Smooth muscle cell (in vitro differentiated cells): ENCODE results near the gene COL27A1. TPM values are rescaled to one million over a fixed set of nuclear protein-coding genes. Genes with fewer than 3 reads are reported as not detected.

Source experiments
- DNase-seq: peaks from one replicate; lab custom pipeline; 2025; ENCODE audit not compliant: unreplicated experiment; lab: John Stamatoyannopoulos, UW
- H2AFZ ChIP-seq: fragments of 200-600 bp; sonication (generic); 2 replicates; pipeline ENCODE4 v1.6.0; 2016; ENCODE audit warnings: antibody characterized with exemption, low read depth, mild to moderate bottlenecking
- H3F3A ChIP-seq: fragments of 200-600 bp; sonication (generic); 2 replicates; pipeline ENCODE4 v1.6.0; 2017; ENCODE audit warnings: antibody characterized with exemption, low read depth
- H3K27ac ChIP-seq: fragments of 200-600 bp; sonication (generic); 2 replicates; pipeline ENCODE4 v1.5.1; 2016; ENCODE audit warnings: low read depth, mild to moderate bottlenecking
- H3K27me3 ChIP-seq: fragments of 200-600 bp; sonication (generic); 2 replicates; pipeline ENCODE4 v1.6.1; 2016; ENCODE audit warnings: low read depth, mild to moderate bottlenecking
- H3K36me3 ChIP-seq: fragments of 200-600 bp; sonication (generic); 2 replicates; pipeline ENCODE4 v1.5.1; 2016; ENCODE audit warnings: low read depth
- H3K4me1 ChIP-seq: fragments of 200-600 bp; sonication (generic); 2 replicates; pipeline ENCODE4 v1.5.1; 2016; ENCODE audit warnings: low read depth
- H3K4me2 ChIP-seq: fragments of 200-600 bp; sonication (generic); 2 replicates; pipeline ENCODE4 v1.6.0; 2016; ENCODE audit warnings: mild to moderate bottlenecking
- H3K4me3 ChIP-seq: fragments of 200-600 bp; sonication (generic); 2 replicates; pipeline ENCODE4 v1.5.1; 2016; ENCODE audit warnings: mild to moderate bottlenecking
- H3K79me2 ChIP-seq: fragments of 200-600 bp; sonication (generic); 2 replicates; pipeline ENCODE4 v1.6.0; 2016; ENCODE audit warnings: low read depth, mild to moderate bottlenecking
- H3K9ac ChIP-seq: fragments of 200-600 bp; sonication (generic); 2 replicates; pipeline ENCODE4 v1.6.0; 2016; ENCODE audit warnings: low read depth
- H3K9me3 ChIP-seq: fragments of 200-600 bp; sonication (generic); replicated peaks from 2 replicates; pipeline ENCODE4 v1.5.1; 2016; ENCODE audit warnings: low read depth
- H4K20me1 ChIP-seq: fragments of 200-600 bp; sonication (generic); 2 replicates; pipeline ENCODE4 v1.6.0; 2016; ENCODE audit warnings: low read depth
- CTCF ChIP-seq: fragments of 200-600 bp; sonication (generic); IDR thresholded peaks from 2 replicates; pipeline ENCODE4 v1.5.1; 2017; ENCODE audit warnings: borderline replicate concordance, mild to moderate bottlenecking, antibody characterized with exemption; ENCODE audit not compliant: insufficient read depth, poor library complexity, severe bottlenecking
- WGBS: methylation state at CpG from one replicate; pipeline ENCODE4 v1.1.7; 2016; ENCODE audit warnings: low lambda C conversion rate; 5-methylcytosine and 5-hydroxymethylcytosine counted together
- polyA plus RNA-seq: library from polyadenylated mRNA; unstranded; fragments of >200 nt; fragmentation: Nextera tagmentation; extraction: Ambion mirVana; gene quantifications from 2 replicates; pipeline ENCODE4 v1.2.1, GENCODE V29; 2016
- total RNA-seq: library from RNA; depleted of rRNA; stranded (reverse); fragments of >200 nt; gene quantifications from 2 replicates; pipeline ENCODE4 v1.2.3, GENCODE V29; 2014

COL27A1 gene
- total and polyA plus RNA-seq, 2 experiments from 2014 or later: 18.1 to 19.9 TPM

- peak; percentile 16 for TF ChIP-seq CTCF
- H3K27ac ChIP-seq: no peak overlapping the region
- H3K36me3 ChIP-seq: no peaks in the 10 kb centered on the region
- no peak overlapping the region for H2AFZ ChIP-seq
- H3K4me1 ChIP-seq: peaks cover 5% of the 10 kb centered on the region
- no peak for DNase-seq
- H3K79me2 ChIP-seq: no peaks in the 10 kb centered on the region
- no peaks in the 10 kb centered on the region for H3K9me3 ChIP-seq
- H3K4me2 ChIP-seq: no peak overlapping the region
- H3F3A ChIP-seq: peaks cover 12% of the 10 kb centered on the region
- H3K4me3 ChIP-seq: no peak overlapping the region
- no peak overlapping the region for H3K9ac ChIP-seq
- H3K27me3 ChIP-seq: no peaks in the 10 kb centered on the region
- no peaks in the 10 kb centered on the region for H4K20me1 ChIP-seq
- 92% methylated on average over 18 of the region's 18 CpGs for WGBS
Measured at GRCh38 chr9:114271556-114272510, 116.5 kb downstream of the COL27A1 start.

GRCh38 chr9:114272739-114273431 lies 117.5 kb downstream of the COL27A1 start:
- Histone ChIP-seq H2AFZ (no peak overlapping the region), H3K27ac (no peak overlapping the region), H3K79me2 (no peaks in the 10 kb centered on the region), H3K9ac (no peak overlapping the region), H4K20me1 (no peaks in the 10 kb centered on the region), H3K4me3 (no peak overlapping the region), H3K9me3 (no peaks in the 10 kb centered on the region), H3K27me3 (no peaks in the 10 kb centered on the region), H3K4me2 (no peak overlapping the region), H3K4me1 (peaks cover 5% of the 10 kb centered on the region), H3K36me3 (no peaks in the 10 kb centered on the region), H3F3A (peaks cover 14% of the 10 kb centered on the region)
- 69% methylated on average over 12 of the region's 12 CpGs for WGBS
- no peak for DNase-seq
- no peak for TF ChIP-seq CTCF

GRCh38 chr9:114273461-114273881 lies 118.1 kb downstream of the COL27A1 start:
- no peaks in the 10 kb centered on the region for H4K20me1 ChIP-seq
- no peak for DNase-seq
- TF ChIP-seq CTCF: no peak
- peaks cover 5% of the 10 kb centered on the region for H3K4me1 ChIP-seq
- H3K27me3 ChIP-seq: no peaks in the 10 kb centered on the region
- H3K36me3 ChIP-seq: no peaks in the 10 kb centered on the region
- no peak overlapping the region for H3K4me3 ChIP-seq
- no peak overlapping the region for H3K9ac ChIP-seq
- H3K27ac ChIP-seq: no peak overlapping the region
- no peaks in the 10 kb centered on the region for H3K9me3 ChIP-seq
- WGBS: 94% methylated on average over 7 of the region's 7 CpGs
- H3K4me2 ChIP-seq: no peak overlapping the region
- peaks cover 20% of the 10 kb centered on the region for H3F3A ChIP-seq
- H2AFZ ChIP-seq: no peak overlapping the region
- no peaks in the 10 kb centered on the region for H3K79me2 ChIP-seq
